Measurements from ENCODE around the gene MYOM3.
A peak's percentile ranks its signal among the peaks of the same experiment; 100 is the strongest.
"Not testable (repeated sequence)": the region's sequence is repeated elsewhere in the genome, so short reads cannot be mapped to it uniquely, and the experiment has no call there.

Gene MYOM3

DNA sequence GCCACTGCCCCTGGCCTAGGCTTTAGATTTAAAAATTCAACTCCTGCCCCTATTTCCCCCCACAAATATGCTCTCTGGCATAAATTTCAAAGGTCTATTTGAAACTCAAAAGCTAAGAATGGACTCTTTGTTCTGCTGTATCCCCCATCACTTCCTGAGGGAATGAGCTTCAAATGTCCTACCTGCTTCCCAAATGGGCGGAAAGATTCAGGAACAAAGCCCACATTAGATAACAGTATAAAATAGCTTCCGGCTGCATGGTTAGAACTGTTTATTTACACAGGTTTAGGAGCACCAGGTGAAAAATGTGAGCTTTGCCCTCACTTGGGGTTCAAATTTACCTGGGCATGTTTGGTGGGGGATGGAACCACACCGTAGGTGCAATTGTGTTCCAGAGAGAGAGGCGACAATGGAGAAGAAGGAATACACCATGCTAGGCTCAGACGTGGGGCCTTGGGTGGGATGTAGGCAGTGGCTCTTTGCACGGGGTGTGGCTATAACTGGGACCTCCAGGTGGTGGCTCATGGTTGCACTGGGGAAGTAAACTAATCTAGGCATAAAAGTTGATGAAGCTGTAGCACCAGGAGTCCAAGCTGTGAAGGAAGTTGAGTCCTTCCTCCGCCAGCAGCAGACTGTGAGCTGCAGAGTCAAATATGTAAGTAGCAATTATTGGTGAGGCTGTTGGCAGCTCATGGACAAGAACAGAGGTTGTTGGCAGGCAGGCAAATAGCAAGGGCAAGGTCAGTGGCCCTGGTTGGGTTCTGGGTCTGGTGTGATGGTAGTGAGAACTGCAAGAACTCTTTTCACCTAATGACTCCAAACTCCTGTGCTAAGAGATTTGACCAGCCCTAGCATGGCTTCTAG is 90.3 kb downstream of the MYOM3 start:
- Histone ChIP-seq H3K4me1 (no peaks in the 10 kb centered on the region), H3K9me3 (no peaks in the 10 kb centered on the region), H3K36me3 (no peaks in the 10 kb centered on the region), H3K27me3 (no peaks in the 10 kb centered on the region), H3K4me3 (ENCODE audit: low read depth, low read length) (no peak overlapping the region)
- TF ChIP-seq, protein P1, sequence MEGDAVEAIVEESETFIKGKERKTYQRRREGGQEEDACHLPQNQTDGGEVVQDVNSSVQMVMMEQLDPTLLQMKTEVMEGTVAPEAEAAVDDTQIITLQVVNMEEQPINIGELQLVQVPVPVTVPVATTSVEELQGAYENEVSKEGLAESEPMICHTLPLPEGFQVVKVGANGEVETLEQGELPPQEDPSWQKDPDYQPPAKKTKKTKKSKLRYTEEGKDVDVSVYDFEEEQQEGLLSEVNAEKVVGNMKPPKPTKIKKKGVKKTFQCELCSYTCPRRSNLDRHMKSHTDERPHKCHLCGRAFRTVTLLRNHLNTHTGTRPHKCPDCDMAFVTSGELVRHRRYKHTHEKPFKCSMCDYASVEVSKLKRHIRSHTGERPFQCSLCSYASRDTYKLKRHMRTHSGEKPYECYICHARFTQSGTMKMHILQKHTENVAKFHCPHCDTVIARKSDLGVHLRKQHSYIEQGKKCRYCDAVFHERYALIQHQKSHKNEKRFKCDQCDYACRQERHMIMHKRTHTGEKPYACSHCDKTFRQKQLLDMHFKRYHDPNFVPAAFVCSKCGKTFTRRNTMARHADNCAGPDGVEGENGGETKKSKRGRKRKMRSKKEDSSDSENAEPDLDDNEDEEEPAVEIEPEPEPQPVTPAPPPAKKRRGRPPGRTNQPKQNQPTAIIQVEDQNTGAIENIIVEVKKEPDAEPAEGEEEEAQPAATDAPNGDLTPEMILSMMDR (IDR thresholded peaks at IDR 0.05; ENCODE audit: low read depth, low read length): no peak
- no peak for DNase-seq

DNA sequence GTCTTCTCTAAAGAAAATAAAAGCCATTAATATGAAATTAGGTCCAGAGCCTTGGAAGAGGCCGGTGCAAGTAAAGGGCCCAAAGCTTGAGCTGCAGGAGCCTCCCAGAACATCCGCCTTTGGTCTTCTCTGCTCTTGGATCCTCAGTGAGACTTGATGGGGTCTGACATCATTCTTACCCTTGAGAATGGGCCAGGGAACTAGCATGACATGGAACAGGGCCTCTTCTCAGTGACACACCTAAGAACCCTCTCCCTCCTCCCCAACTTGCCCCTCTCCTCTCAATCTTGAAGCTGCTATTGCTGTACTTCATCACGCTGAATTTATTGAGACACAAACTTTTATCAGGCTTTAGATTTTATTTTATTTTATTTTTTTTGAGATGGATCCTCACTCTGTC is 91.5 kb downstream of the MYOM3 start:
- no peaks in the 10 kb centered on the region for H3K9me3 ChIP-seq
- H3K36me3 ChIP-seq: no peaks in the 10 kb centered on the region
- no peaks in the 10 kb centered on the region for H3K27me3 ChIP-seq
- no peak for DNase-seq
- no peak overlapping the region for H3K4me3 ChIP-seq (ENCODE audit: low read depth, low read length)
- H3K4me1 ChIP-seq: no peaks in the 10 kb centered on the region
- TF ChIP-seq, protein P1 (IDR thresholded peaks at IDR 0.05; ENCODE audit: low read depth, low read length): no peak

DNA sequence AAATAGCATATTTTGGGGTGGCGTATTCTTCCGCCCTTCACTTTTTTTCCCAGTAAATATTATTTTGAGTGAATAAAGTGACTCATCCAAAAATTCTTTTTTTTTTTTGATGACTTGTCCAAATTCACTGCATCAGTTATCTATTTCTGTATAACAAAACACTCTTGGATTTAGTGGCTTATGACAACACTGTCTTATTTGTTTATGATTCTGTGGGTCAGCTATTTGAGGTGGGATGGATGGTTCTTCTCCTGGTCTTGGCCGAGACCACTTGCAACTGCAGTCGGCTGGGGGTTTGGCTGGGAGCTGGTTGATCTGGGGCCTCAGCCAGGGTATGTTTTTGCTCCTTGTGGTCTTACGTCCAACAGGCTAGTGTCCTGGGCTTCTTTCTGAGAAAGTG is 91.9 kb downstream of the MYOM3 start:
- no peaks in the 10 kb centered on the region for H3K4me1 ChIP-seq
- TF ChIP-seq, protein P1 (IDR thresholded peaks at IDR 0.05; ENCODE audit: low read depth, low read length): no peak

DNA sequence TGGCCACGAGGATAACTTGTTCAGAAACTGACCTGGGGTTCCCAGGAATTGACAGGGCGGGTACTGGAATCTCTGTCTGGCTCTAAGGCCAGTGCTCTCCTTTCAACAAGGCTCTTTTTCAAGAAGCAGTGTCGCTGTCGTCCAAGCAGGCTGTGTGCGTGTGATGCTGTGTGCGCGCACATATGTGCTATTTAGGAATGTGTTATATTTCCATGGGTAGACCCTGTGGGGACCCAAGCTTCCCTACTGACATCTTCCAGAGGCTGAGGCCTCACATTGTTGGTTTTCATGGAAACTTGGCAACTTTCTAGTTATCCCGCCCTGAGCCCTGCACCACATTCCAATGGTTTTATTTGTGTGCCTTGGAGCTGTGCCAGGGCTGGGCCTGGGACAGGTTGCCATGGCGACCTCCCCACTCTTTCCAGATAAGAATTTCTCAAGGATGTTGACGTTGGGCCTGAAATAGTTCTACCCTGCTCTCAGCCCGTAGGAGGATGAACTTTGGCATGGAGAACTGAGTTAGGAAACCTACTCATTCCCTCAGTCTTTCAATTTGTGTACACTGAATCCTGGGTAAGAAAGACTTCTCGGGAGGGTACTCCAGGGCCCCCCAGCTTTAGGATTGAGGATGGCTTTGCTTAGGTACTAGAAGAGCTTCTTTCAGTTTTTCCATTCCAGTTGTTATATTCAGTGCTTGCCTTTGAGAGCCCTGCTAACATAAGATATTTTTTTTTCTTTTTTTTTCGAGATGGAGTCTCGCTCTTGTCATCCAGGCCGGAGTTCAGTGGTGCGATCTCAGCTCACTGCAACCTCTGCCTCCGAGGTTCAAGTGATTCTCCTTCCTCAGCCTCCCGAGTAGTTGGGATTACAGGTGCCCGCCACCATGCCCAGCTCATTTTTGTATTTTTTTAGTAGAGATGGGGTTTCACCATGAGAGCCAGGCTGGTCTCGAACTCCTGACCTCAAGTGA is 93.0 kb downstream of the MYOM3 start:
- TF ChIP-seq, protein P1 (IDR thresholded peaks at IDR 0.05; ENCODE audit: low read depth, low read length): no peak
- DNase-seq: peak; percentile 18
- Histone ChIP-seq H3K4me3 (ENCODE audit: low read depth, low read length) (no peak overlapping the region), H3K27me3 (no peaks in the 10 kb centered on the region), H3K4me1 (no peaks in the 10 kb centered on the region), H3K9me3 (no peaks in the 10 kb centered on the region), H3K36me3 (no peaks in the 10 kb centered on the region)

More for the DNA sequence above, 91.9 kb downstream of the MYOM3 start:
- no peaks in the 10 kb centered on the region for H3K36me3 ChIP-seq
- no peak for DNase-seq
- no peaks in the 10 kb centered on the region for H3K27me3 ChIP-seq
- H3K9me3 ChIP-seq: no peaks in the 10 kb centered on the region
- no peak overlapping the region for H3K4me3 ChIP-seq (ENCODE audit: low read depth, low read length)

DNA sequence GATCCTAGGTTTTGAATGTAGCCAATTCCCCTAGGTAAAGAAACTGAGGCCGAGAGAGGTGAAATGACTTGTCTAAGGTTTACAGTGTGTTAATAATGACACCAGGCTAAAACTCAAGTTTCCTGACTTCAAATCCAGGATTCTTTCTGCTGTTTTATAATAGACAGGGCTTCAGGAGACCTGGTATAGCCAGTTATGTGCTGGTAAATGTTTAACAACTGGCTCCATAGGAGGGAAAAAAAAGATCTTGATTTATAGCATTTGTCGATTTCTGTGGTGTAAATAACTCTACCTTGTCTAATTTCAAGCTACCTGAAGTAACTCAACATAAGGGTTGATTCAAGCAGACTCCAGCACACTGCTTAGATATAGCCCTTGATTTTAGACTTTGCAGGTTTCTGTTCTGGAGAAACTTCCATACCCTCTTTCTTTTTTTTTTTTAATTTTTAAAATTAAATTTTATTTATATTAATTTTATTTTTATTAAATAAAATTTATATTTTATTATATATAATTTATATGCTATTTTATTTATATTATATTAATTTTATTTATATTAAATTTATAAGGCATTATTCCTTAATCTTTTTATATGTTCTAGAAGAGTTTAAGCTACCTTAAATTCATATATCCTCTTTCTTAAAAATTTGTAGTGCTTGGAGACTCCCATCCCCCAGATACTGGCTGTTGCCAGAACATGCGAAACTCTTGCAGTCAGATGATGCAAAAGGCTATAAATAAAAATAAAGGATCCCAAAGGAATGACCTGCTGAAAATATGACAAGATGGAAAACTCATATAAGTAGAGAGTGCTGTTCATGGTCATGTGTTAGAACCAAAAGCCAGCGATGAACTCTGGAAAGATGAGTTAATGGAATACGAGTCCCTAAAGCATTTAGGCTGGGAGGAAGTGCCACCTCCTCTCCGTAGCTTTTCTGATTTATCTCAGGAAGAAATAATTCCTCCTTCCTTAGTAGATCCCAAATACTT is 96.4 kb downstream of the MYOM3 start:
- Histone ChIP-seq H3K27me3 (no peaks in the 10 kb centered on the region), H3K9me3 (no peaks in the 10 kb centered on the region), H3K4me3 (ENCODE audit: low read depth, low read length) (no peak overlapping the region), H3K36me3 (no peaks in the 10 kb centered on the region), H3K4me1 (no peaks in the 10 kb centered on the region)
- TF ChIP-seq, protein P1 (IDR thresholded peaks at IDR 0.05; ENCODE audit: low read depth, low read length): no peak
- DNase-seq: no peak

DNA sequence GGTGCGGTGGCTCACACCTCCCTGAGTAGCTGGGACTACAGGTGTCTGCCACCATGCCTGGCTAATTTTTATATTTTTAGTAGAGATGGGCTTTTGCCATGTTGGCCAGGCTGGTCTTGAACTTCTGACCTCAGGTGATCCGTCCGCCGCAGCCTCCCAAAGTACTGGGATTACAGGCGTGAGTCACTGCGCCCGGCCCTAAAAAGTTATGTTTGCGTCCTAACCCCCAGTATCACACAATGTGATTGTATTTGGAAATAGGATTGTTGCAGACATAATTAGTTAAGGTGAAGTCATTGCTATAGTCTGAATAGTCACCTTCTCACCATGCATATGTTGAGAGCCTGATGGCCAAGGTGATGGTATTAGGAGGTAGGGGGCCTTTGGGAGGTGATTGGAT is 99.1 kb downstream of the MYOM3 start:
- not testable (repeated sequence) for H3K4me1 ChIP-seq; H3K36me3 ChIP-seq; DNase-seq; H3K4me3 ChIP-seq (ENCODE audit: low read depth, low read length); H3K27me3 ChIP-seq; H3K9me3 ChIP-seq
